Mesendoderm (in vitro differentiated cells): Measurements from ENCODE around the gene ARID1B.

Experiments used
- DNase-seq: peaks from one replicate; pipeline ENCODE4 v3.0.0; 2013
- H2AK5ac ChIP-seq: 2 replicates; pipeline ENCODE4 v1.6.1; 2013; ENCODE audit warnings: low read length, inconsistent platforms
- H2BK120ac ChIP-seq: 2 replicates; pipeline ENCODE4 v1.6.1; 2013; ENCODE audit warnings: low read depth, mild to moderate bottlenecking, low read length, moderate library complexity, mixed read lengths
- H2BK15ac ChIP-seq: replicated peaks from 2 replicates; pipeline ENCODE4 v1.6.1; 2013; ENCODE audit warnings: low read depth, mild to moderate bottlenecking, moderate library complexity
- H2BK5ac ChIP-seq: 2 replicates; pipeline ENCODE4 v1.6.1; 2013; ENCODE audit warnings: low read length, inconsistent platforms
- H3K18ac ChIP-seq: 2 replicates; pipeline ENCODE4 v1.6.1; 2013; ENCODE audit warnings: mild to moderate bottlenecking, low read length, mixed read lengths
- H3K23ac ChIP-seq: one replicate; pipeline ENCODE4 v1.6.1; 2013; ENCODE audit warnings: low read length
- H3K27ac ChIP-seq: 2 replicates; pipeline ENCODE4 v1.5.1; 2013; ENCODE audit warnings: low read depth, mild to moderate bottlenecking, inconsistent platforms, low read length, moderate library complexity
- H3K27me3 ChIP-seq: 2 replicates; pipeline ENCODE4 v1.6.1; 2013; ENCODE audit warnings: low read length, control low read depth, mild to moderate bottlenecking, inconsistent platforms; ENCODE audit not compliant: insufficient read depth, poor library complexity
- H3K36me3 ChIP-seq: 2 replicates; pipeline ENCODE4 v1.6.1; 2013; ENCODE audit warnings: low read length, inconsistent platforms; ENCODE audit not compliant: control insufficient read depth, insufficient read depth
- H3K4ac ChIP-seq: one replicate; pipeline ENCODE4 v1.6.1; 2013; ENCODE audit warnings: low read depth, mild to moderate bottlenecking, low read length, moderate library complexity
- H3K4me1 ChIP-seq: 2 replicates; pipeline ENCODE4 v1.6.1; 2013; ENCODE audit warnings: low read depth, low read length, inconsistent platforms; ENCODE audit not compliant: control insufficient read depth
- H3K4me2 ChIP-seq: 2 replicates; pipeline ENCODE4 v1.6.1; 2013; ENCODE audit warnings: low read length
- H3K4me3 ChIP-seq: 2 replicates; pipeline ENCODE4 v1.5.1; 2013; ENCODE audit warnings: mild to moderate bottlenecking, low read length
- H3K56ac ChIP-seq: one replicate; pipeline ENCODE4 v1.6.1; 2013; ENCODE audit warnings: low read length
- H3K79me1 ChIP-seq: 2 replicates; pipeline ENCODE4 v1.6.1; 2013; ENCODE audit warnings: low read length, inconsistent platforms
- H3K79me2 ChIP-seq: 2 replicates; pipeline ENCODE4 v1.6.1; 2013; ENCODE audit warnings: mild to moderate bottlenecking, low read length; ENCODE audit not compliant: control insufficient read depth, insufficient read depth
- H3K9ac ChIP-seq: 2 replicates; pipeline ENCODE4 v1.6.1; 2013; ENCODE audit warnings: low read length, inconsistent platforms
- H4K5ac ChIP-seq: one replicate; pipeline ENCODE4 v1.6.1; 2013; ENCODE audit warnings: low read length
- H4K8ac ChIP-seq: one replicate; pipeline ENCODE4 v1.6.1; 2013; ENCODE audit warnings: low read depth, mild to moderate bottlenecking, control low read depth, low read length, moderate library complexity
- WGBS: extraction: QIAGEN DNeasy Blood & Tissue Kit; methylation state at CpG from one replicate; pipeline ENCODE4 v1.1.7; 2013; ENCODE audit warnings: low lambda C conversion rate, missing lambda C conversion rate; ENCODE audit not compliant: insufficient coverage; ENCODE audit errors: extremely low coverage; 5-methylcytosine and 5-hydroxymethylcytosine counted together

Gene ARID1B

DNA sequence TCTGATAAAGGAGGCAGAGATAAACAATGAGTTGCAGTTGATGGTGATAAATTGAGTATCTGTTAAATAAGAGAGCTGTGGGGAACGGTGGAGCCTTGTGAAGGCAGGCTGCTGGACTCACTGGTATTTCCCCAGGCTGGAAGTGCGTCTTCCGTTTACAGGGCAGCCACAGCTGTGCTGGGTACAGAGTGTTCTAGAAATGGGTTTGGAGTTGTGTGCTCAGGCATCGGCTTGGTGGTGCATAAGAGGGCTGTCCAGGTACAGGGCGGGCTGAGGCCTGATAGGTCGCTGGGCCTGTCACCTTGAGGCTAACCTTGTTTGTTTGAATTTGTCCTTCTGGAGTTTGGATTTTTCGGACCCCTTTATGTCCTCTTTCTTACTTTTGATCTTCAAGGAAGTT is 39.3 kb downstream of the ARID1B start:
- no peak overlapping the region for H2BK120ac ChIP-seq
- H3K27me3 ChIP-seq = no peaks in the 10 kb centered on the region
- no peak overlapping the region for H2AK5ac ChIP-seq
- H3K79me1 ChIP-seq = peaks cover 18% of the 10 kb centered on the region
- H3K23ac ChIP-seq = no peak overlapping the region
- no peaks in the 10 kb centered on the region for H3K36me3 ChIP-seq
- WGBS = no CpG with 5 or more reads among the region's 7 CpGs
- no peak overlapping the region for H4K5ac ChIP-seq
- no peak overlapping the region for H3K4me2 ChIP-seq
- no peak overlapping the region for H3K4me3 ChIP-seq
- no peak overlapping the region for H3K27ac ChIP-seq
- DNase-seq = no peak
- H3K79me2 ChIP-seq = peaks cover 76% of the 10 kb centered on the region
- H2BK15ac ChIP-seq = no peak overlapping the region
- peaks cover 13% of the 10 kb centered on the region for H3K4me1 ChIP-seq
- no peak overlapping the region for H3K56ac ChIP-seq
- H2BK5ac ChIP-seq = peak overlapping the region; percentile 47
- H3K4ac ChIP-seq = no peak overlapping the region
- no peak overlapping the region for H3K18ac ChIP-seq
- H3K9ac ChIP-seq = no peak overlapping the region
- no peak overlapping the region for H4K8ac ChIP-seq

DNA sequence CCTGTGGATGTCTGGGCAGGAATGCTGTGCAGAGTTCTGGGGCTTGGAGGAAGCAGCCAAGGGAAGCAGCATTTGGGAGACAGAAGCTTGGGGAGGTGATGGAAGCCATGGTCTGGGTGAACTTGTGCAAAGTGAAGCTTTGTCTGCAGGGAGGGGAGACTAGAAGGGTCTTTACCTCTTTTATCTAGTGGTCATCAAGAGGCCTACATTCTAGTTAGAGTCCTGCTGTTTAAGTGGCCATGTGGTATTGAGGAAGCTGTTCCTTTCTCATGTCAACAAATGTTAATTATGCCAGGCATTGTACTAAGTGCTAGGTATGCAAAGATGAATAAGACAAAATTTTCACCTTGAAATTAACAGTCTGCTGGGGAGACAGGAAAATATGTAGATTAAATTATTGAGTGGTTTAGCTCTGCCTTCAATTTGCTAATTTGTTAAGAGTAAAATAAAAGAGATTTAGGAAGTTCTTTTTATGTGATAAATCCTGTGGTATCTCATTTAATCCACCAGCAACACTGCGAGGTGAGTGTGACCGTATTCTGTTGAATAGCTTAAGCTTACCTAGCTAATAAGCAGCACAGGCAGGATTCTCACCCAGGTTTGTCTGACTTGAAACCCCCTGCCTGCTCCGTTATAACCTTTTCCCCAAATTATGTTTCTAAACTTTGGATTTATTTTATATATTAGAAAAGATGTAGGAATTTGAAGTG is 43.1 kb downstream of the ARID1B start:
- H3K9ac ChIP-seq = no peak overlapping the region
- H3K36me3 ChIP-seq = no peaks in the 10 kb centered on the region
- H3K23ac ChIP-seq = no peak overlapping the region
- no peaks in the 10 kb centered on the region for H3K27me3 ChIP-seq
- H3K79me2 ChIP-seq = peaks cover 80% of the 10 kb centered on the region
- WGBS = no CpG with 5 or more reads among the region's 3 CpGs
- H3K4me2 ChIP-seq = no peak overlapping the region
- H4K5ac ChIP-seq = no peak overlapping the region
- no peak overlapping the region for H3K27ac ChIP-seq
- no peak overlapping the region for H2BK120ac ChIP-seq
- H2AK5ac ChIP-seq = no peak overlapping the region
- H3K18ac ChIP-seq = no peak overlapping the region
- H2BK5ac ChIP-seq = no peak overlapping the region
- H2BK15ac ChIP-seq = no peak overlapping the region
- peaks cover 13% of the 10 kb centered on the region for H3K4me1 ChIP-seq
- no peak for DNase-seq
- no peak overlapping the region for H3K4ac ChIP-seq
- H3K56ac ChIP-seq = no peak overlapping the region
- no peak overlapping the region for H3K4me3 ChIP-seq
- H3K79me1 ChIP-seq = peaks cover 23% of the 10 kb centered on the region
- H4K8ac ChIP-seq = no peak overlapping the region

DNA sequence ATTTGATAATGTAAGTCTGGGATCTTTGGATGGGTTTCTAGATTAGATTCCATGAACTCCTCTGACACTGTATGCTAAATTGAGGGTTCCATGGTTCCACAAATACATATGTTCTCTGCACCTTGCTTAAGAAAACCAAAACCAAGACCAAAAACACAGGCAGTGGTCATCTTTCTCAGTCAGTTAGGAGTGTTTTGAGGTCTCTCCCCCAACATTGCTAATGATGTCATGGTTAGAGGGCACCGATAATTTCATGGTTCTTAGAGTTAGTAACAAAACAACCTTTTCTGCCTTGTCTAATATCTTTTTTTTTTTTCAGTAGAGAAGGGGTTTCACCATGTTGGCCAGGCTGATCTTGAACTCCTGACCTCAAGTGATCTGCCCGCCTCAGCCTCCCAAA is 44.5 kb downstream of the ARID1B start:
- Histone ChIP-seq H2BK15ac (no peak overlapping the region), H3K18ac (no peak overlapping the region), H2AK5ac (no peak overlapping the region), H3K36me3 (no peaks in the 10 kb centered on the region), H3K4me1 (peaks cover 14% of the 10 kb centered on the region), H4K8ac (no peak overlapping the region), H3K27me3 (no peaks in the 10 kb centered on the region), H2BK120ac (no peak overlapping the region), H3K56ac (no peak overlapping the region), H3K27ac (no peak overlapping the region), H3K4ac (no peak overlapping the region), H3K9ac (no peak overlapping the region), H3K23ac (no peak overlapping the region), H3K4me3 (no peak overlapping the region), H4K5ac (no peak overlapping the region), H3K79me2 (peaks cover 80% of the 10 kb centered on the region), H3K79me1 (peaks cover 23% of the 10 kb centered on the region), H3K4me2 (no peak overlapping the region), H2BK5ac (no peak overlapping the region)
- no CpG with 5 or more reads among the region's 2 CpGs for WGBS
- DNase-seq = no peak

DNA sequence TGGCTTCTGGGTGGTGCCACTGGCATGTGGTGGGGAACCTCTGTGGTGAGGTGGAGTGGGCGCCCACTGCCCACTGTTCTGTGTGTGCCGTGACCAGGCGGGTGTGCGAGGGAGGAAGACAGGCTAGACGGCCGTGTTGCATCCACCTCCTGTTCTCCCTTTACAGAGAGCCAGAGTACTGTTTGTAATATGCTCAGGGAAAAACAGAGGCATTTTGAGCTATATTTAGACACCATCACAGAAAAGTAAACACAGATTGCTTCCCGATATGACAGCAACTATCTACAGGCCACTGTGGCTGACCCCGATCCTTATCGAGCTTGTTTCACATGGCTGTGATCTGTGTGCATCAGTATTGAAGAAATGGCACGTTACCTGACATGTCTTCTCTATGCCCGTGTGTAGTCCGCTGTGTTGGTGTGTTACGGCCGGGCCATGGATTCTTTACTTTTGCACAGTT is 45.6 kb downstream of the ARID1B start:
- Histone ChIP-seq H4K8ac (no peak overlapping the region), H3K23ac (no peak overlapping the region), H3K56ac (no peak overlapping the region), H3K4ac (no peak overlapping the region), H2AK5ac (no peak overlapping the region), H3K27me3 (no peaks in the 10 kb centered on the region), H3K27ac (no peak overlapping the region), H3K18ac (no peak overlapping the region), H3K9ac (no peak overlapping the region), H3K4me1 (peaks cover 18% of the 10 kb centered on the region), H3K79me2 (peaks cover 80% of the 10 kb centered on the region), H2BK15ac (no peak overlapping the region), H3K4me3 (no peak overlapping the region), H3K36me3 (no peaks in the 10 kb centered on the region), H2BK5ac (no peak overlapping the region), H2BK120ac (no peak overlapping the region), H3K4me2 (no peak overlapping the region), H3K79me1 (peaks cover 27% of the 10 kb centered on the region), H4K5ac (no peak overlapping the region)
- DNase-seq = no peak
- WGBS = no CpG with 5 or more reads among the region's 14 CpGs

DNA sequence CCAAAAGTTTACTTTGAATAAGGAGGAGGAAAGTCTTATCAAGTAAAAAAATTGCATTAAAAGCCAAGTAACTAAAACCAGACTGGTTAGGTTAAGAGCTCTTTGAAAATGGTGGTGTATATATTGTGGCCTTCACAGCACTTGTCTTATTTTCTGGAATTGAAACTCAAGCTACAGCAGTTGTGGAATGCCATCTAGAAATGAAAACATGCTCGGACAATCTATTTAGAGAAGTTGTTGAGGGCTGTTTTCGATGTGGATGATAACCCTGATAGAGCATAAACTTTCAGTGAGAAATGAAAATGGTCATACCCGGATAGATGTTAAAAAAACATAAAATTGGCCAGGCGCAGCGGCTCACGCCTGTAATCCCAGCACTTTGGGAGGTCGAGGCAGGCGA is 47.0 kb downstream of the ARID1B start:
- Histone ChIP-seq H2AK5ac (no peak overlapping the region), H2BK5ac (no peak overlapping the region), H3K4me3 (no peak overlapping the region), H3K4me1 (peaks cover 18% of the 10 kb centered on the region), H3K36me3 (no peaks in the 10 kb centered on the region), H3K56ac (no peak overlapping the region), H3K79me2 (peaks cover 79% of the 10 kb centered on the region), H2BK120ac (no peak overlapping the region), H2BK15ac (no peak overlapping the region), H3K9ac (no peak overlapping the region), H3K79me1 (peaks cover 30% of the 10 kb centered on the region), H3K27me3 (no peaks in the 10 kb centered on the region), H3K4me2 (no peak overlapping the region), H3K23ac (no peak overlapping the region), H4K5ac (no peak overlapping the region), H3K4ac (no peak overlapping the region), H4K8ac (no peak overlapping the region), H3K18ac (no peak overlapping the region), H3K27ac (no peak overlapping the region)
- DNase-seq = no peak
- WGBS = no CpG with 5 or more reads among the region's 8 CpGs

DNA sequence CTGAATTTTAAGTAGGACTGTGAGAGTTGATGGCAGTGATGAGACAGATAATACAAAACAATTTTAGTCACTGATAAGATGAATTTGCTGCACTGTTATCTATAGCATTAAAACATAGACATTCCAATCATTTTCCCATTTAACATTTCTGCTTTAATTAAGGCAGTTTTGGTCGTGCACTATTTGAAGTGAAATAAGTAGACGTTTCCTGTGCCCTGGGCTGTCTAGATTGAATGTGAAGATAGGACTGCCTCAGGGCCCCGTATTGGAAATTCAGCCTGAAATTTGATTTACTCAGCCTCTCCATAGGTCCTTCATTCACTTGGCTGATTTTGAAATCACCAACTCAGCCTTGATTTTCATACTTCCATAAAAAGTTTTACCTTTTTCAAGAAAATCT is 48.3 kb downstream of the ARID1B start:
- H4K5ac ChIP-seq = no peak overlapping the region
- no peak overlapping the region for H2BK15ac ChIP-seq
- no peak for DNase-seq
- H3K4me2 ChIP-seq = no peak overlapping the region
- no peak overlapping the region for H3K4me3 ChIP-seq
- no peak overlapping the region for H2BK120ac ChIP-seq
- no peak overlapping the region for H3K18ac ChIP-seq
- H3K36me3 ChIP-seq = no peaks in the 10 kb centered on the region
- peaks cover 73% of the 10 kb centered on the region for H3K79me2 ChIP-seq
- no peaks in the 10 kb centered on the region for H3K27me3 ChIP-seq
- H2AK5ac ChIP-seq = no peak overlapping the region
- H4K8ac ChIP-seq = no peak overlapping the region
- no peak overlapping the region for H3K27ac ChIP-seq
- H3K4ac ChIP-seq = no peak overlapping the region
- no CpG with 5 or more reads among the region's 3 CpGs for WGBS
- peaks cover 28% of the 10 kb centered on the region for H3K79me1 ChIP-seq
- H3K23ac ChIP-seq = no peak overlapping the region
- no peak overlapping the region for H3K9ac ChIP-seq
- H3K56ac ChIP-seq = no peak overlapping the region
- H2BK5ac ChIP-seq = no peak overlapping the region
- H3K4me1 ChIP-seq = peaks cover 11% of the 10 kb centered on the region
